ENCODE results near the gene MYBPHL.
"Not testable (repeated sequence)": the region's sequence is repeated elsewhere in the genome, so short reads cannot be mapped to it uniquely, and the experiment has no call there.

MYBPHL gene

GRCh38 chr1:109305991-109306390 is 820 bp downstream of the MYBPHL start:
- not testable (repeated sequence) for DNase-seq (ENCODE audit: low read depth in 2 of 2)

GRCh38 chr1:109304226-109304920 is 2.4 kb downstream of the MYBPHL start:
- no peak for DNase-seq (ENCODE audit: low read depth in 2 of 2)

DNA sequence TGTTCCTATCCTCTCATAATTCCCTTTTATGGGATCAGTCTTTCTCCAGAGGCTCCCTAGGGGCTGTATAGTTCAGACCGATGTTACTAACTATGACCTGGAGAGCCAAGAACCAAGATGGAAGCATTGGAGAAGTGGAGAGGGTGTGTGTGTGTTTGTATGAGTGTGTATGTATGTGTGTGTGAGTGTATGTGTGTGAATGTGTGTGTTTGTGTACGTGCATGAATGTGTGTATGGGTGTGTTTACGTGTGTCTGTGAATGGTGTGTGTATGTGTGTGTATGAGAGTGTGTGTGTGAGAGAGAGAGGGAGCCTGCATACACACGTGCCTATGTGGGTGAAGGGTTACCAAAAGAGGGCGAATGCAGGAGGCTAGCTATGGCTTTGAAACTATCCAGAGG is 4.9 kb downstream of the MYBPHL start:
- no peak for DNase-seq (ENCODE audit: low read depth in 2 of 2)

DNA sequence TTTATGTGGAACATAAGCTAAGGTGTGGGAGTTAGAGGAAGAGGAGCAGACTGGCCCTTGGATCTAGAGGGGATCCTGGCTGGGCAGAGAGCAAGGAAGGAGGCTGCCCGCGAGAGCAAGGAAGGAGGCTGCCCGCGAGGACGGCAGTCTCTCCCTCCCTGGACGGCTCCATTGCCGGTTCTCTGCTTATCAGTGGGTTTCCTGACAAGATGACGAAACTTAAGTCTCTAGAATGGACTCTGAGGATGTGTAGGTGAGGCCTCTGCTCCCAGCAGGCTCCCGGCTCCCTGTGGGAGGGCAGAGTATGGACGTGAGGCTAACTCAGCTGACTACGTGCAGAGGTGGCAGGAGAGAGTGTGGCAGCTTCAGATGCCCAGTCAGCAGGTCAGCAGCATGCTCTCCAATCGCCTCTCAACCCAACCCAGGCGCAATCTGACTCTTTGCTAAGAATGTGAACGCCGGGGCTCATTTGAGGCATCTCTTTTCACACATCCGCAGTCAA is 6.1 kb downstream of the MYBPHL start:
- no peak for DNase-seq (ENCODE audit: low read depth in 2 of 2)

- no peak for DNase-seq (ENCODE audit: low read depth in 2 of 2)
Observed at GRCh38 chr1:109299558-109300343, 7.1 kb downstream of the MYBPHL start.

GRCh38 chr1:109298666-109299557 is 7.9 kb downstream of the MYBPHL start:
- no peak for DNase-seq (ENCODE audit: low read depth in 2 of 2)

DNA sequence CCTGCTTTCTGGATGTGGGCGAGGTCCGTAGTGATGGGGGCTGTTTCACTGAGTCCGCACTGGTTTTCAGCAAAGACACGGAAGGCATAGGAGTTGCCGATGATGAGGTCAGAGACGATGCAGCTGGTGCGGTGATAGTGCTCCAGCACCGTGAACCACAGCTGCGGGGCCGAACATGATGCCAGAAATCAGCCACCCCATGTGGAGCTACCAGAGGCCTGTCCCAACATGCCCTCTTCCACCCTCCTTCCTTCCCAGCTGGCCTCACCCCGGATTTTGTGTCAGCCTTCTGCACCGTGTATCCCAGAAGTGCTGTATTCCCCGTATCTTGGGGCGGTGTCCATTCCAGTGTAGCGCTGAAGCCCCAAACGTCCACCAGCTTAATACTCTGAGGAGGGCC is 10.0 kb downstream of the MYBPHL start:
- no peak for DNase-seq (ENCODE audit: low read depth in 2 of 2)

GRCh38 chr1:109295712-109296415 is 10.9 kb downstream of the MYBPHL start:
- DNase-seq (ENCODE audit: low read depth in 2 of 2), result no peak

GRCh38 chr1:109294481-109294880 is 12.3 kb downstream of the MYBPHL start:
- no peak for DNase-seq (ENCODE audit: low read depth in 2 of 2)

DNA sequence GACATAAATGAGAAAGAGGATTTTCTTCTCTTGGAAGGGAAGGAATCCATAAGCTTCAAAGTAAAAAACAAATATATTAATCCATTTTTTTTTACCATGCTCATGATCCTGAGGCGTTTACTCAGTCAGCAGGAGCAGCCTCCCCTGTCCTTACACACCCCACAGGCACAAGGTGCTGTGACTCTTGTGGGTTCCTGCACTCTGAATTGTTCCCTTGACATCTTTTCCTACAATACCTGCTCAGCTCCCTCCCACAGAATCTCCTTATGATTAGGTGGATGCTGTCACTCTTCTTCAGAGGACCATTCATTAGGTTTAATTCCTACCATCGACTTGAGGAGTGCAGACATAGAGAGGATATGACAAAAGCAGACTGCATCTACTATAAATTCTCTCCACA is 13.8 kb downstream of the MYBPHL start:
- no peak for DNase-seq (ENCODE audit: low read depth in 2 of 2)

GRCh38 chr1:109292364-109292763 is 14.4 kb downstream of the MYBPHL start:
- no peak for DNase-seq (ENCODE audit: low read depth in 2 of 2)

GRCh38 chr1:109290998-109291397 is 15.8 kb downstream of the MYBPHL start:
- no peak for DNase-seq (ENCODE audit: low read depth in 2 of 2)

GRCh38 chr1:109290137-109290536 is 16.7 kb downstream of the MYBPHL start:
- no peak for DNase-seq (ENCODE audit: low read depth in 2 of 2)

GRCh38 chr1:109286762-109287161 is 20.0 kb downstream of the MYBPHL start:
- DNase-seq (ENCODE audit: low read depth in 2 of 2), result not testable (repeated sequence)

GRCh38 chr1:109283748-109284600 is 22.8 kb downstream of the MYBPHL start:
- no peak for DNase-seq (ENCODE audit: low read depth in 2 of 2)

DNA sequence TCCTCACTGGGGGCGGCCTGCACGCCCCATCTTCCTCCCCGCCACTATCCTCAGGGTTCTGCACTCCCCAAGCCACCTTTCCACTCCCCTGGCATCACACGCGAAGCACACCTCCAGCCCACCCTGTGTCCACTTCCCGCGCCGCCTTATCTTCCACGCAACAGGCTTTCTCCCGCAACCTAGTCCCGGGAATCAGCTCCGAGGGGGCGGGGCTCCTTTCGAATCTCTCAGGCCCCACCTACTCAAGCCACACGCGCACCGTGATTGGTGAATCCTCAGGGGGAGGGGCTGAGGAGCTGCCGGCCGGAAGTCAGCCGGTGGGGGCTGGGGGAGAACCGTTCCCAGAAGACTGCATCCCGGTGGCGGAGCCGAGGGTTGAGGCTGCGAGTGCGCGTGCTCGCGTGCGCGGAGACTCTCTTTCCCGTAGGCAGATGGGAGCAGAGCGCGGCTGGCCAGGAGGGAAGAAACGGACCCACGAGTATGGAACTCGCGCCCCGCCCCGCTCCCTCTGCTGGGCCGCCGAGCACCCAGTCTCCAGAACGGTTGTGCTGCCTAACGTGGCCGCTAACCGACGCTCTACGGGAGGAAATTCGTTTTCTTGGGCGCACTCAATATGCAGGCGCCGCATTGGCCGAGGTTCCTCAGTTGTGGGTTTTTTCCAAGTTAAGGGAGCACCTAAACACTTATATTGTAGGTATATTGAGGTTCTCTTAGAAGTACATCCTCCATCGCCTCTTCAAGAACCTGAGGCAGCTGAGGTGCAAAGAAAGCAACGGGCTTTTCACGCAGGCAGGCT is 23.7 kb downstream of the MYBPHL start, which contains the start of gene PSRC1:
PSRC1 (minus strand) TSS at position 194 of the 796 bp plus-strand sequence.
- DNase-seq (ENCODE audit: low read depth in 2 of 2), result peak; percentile 75 to 84

DNA sequence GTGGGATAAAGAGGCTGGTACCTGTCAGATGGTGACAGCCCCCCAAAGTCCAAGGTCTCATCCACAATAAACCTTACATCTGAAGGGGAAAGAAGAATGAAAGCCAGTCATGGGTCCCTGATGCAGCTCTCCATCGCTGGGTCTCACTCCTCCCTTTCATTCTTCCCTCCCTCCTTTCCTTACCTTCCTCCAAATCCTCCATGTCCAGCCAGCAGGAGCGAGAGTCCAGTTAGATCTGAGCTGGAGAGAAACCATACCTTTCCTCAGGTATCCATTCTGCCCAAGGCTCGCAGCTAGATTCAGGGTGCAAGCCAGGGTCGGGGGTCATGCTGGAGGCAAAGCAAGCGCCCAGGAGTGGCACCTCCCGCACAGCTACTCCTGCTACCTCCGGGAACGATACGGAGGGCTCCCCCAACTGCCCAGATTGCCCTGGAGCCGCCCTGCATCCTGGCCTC is 24.3 kb downstream of the MYBPHL start:
- DNase-seq (ENCODE audit: low read depth in 2 of 2), result no peak

GRCh38 chr1:109281680-109282496 is 24.9 kb downstream of the MYBPHL start:
- no peak for DNase-seq (ENCODE audit: low read depth in 2 of 2)

DNA sequence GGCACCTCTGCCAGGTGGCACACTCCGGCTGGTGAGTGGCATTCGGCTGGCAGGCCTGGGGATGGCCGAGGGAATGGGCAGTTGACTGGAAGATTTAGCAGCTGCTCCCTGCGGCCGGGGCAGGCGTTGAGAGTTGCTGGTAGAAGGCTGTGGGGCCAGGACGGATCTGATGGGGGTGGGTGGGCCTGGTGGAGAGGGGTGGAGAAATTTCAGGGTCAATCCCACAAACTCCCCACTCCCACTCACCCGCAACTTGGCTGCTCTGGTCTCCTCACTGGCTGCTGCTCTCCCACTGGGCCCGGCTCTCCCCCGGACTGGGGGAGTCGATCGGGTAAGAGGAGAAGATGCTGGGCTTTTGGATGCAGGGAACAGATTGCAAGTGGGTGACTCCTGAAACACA is 25.9 kb downstream of the MYBPHL start:
- DNase-seq (ENCODE audit: low read depth in 2 of 2), result no peak

All from stimulated activated CD8-positive, alpha-beta memory T cell treated with anti-CD3 and anti-CD28 coated beads, Interleukin-2, amount 100 ng/mL, for 1 hour (primary cell).